GM23248 (cell line): ENCODE measurements around the gene IGSF3.
"Not testable (repeated sequence)": the region's sequence is repeated elsewhere in the genome, so short reads cannot be mapped to it uniquely, and the experiment has no call there.

Experiments
- EZH2 ChIP-seq: fragments of 200-600 bp; sonication (generic); IDR thresholded peaks from 2 replicates; pipeline ENCODE4 v1.6.1; 2018; ENCODE audit warnings: antibody characterized with exemption, mild to moderate bottlenecking; ENCODE audit not compliant: insufficient read depth, poor library complexity, severe bottlenecking
- EZH2phosphoT487 ChIP-seq: fragments of 200-600 bp; sonication (generic); IDR thresholded peaks from 2 replicates; pipeline ENCODE4 v1.6.1; 2018; ENCODE audit warnings: antibody characterized with exemption, moderate library complexity, mild to moderate bottlenecking, low read depth; ENCODE audit not compliant: insufficient read depth

- not testable (repeated sequence) for TF ChIP-seq EZH2phosphoT487, EZH2
These were observed 57.6 kb downstream of the IGSF3 start for GRCh38 chr1:116609801-116610371.
